ENCODE results near the gene RSPH1. TPM values are rescaled to one million over a fixed set of nuclear protein-coding genes. Genes with fewer than 3 reads are reported as not detected.

RSPH1 gene
- total and polyA plus RNA-seq, 12 donors, result 0.13 to 5.8 (median 0.87) TPM; not detected in 2

DNA sequence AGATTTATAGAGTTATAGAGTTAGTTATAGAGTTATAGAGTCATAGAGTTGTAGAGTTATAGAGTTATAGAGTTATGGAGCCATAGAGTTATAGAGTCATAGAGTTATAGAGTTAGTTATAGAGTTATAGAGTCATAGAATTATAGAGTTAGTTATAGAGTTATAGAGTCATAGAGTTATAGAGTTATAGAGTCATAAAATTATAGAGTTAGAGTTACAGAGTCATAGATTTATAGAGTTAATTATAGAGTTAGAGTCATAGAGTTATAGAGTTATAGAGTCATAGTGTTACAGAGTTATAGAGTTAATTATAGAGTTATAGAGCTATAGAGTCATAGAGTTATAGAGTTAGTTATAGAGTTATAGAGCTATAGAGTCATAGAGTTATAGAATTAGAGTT, 60.2 kb downstream of the RSPH1 start:
- TF ChIP-seq, protein P1, sequence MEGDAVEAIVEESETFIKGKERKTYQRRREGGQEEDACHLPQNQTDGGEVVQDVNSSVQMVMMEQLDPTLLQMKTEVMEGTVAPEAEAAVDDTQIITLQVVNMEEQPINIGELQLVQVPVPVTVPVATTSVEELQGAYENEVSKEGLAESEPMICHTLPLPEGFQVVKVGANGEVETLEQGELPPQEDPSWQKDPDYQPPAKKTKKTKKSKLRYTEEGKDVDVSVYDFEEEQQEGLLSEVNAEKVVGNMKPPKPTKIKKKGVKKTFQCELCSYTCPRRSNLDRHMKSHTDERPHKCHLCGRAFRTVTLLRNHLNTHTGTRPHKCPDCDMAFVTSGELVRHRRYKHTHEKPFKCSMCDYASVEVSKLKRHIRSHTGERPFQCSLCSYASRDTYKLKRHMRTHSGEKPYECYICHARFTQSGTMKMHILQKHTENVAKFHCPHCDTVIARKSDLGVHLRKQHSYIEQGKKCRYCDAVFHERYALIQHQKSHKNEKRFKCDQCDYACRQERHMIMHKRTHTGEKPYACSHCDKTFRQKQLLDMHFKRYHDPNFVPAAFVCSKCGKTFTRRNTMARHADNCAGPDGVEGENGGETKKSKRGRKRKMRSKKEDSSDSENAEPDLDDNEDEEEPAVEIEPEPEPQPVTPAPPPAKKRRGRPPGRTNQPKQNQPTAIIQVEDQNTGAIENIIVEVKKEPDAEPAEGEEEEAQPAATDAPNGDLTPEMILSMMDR (IDR thresholded peaks at IDR 0.05), result no peak
- peaks cover 0 to 9% of the 10 kb centered on the region in 2 donors for H3K4me1 ChIP-seq (replicated peaks in 1 of 2)
- intact Hi-C loops (cut with DNase I), result no loop called here

DNA sequence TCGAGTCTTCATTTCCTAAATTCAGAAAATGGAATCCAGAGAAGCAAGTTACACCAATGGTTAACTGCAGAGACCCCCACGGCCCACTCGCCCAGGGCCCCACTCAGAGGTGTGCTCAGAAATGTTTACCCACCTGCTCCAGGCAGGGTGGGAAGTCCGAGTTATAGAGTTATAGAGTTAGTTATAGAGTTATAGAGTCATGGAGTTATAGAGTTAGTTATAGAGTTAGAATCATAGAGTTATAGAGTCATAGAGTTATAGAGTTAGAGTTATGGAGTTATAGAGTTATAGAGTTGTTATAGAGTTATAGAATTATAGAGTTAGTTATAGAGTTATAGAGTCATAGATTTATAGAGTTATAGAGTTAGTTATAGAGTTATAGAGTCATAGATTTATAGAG, 60.6 kb downstream of the RSPH1 start:
- H3K27ac ChIP-seq, result no peak overlapping the region
- no peaks in the 10 kb centered on the region for H3K36me3 ChIP-seq (replicated peaks in 1 of 2)
- no peak overlapping the region for H3K4me3 ChIP-seq
- TF ChIP-seq, protein P1 (IDR thresholded peaks at IDR 0.05), result no peak
- no peak for TF ChIP-seq POLR2A (IDR thresholded peaks at IDR 0.05)
- intact Hi-C loops (cut with DNase I), result no loop called here
- H3K4me1 ChIP-seq (replicated peaks in 1 of 2), result peaks cover 0 to 9% of the 10 kb centered on the region in 2 donors
- H3K27me3 ChIP-seq, result no peaks in the 10 kb centered on the region
- 68 to 76% (median 75%) methylated on average over 4 of the region's 4 CpGs for WGBS, 4 donors
- H3K9me3 ChIP-seq (replicated peaks in 1 of 3), result no peaks in the 10 kb centered on the region
- no peak for DNase-seq

More for the DNA sequence above, 60.2 kb downstream of the RSPH1 start:
- Histone ChIP-seq H3K36me3 (replicated peaks in 1 of 2) (no peaks in the 10 kb centered on the region), H3K27me3 (no peaks in the 10 kb centered on the region), H3K9me3 (replicated peaks in 1 of 3) (no peaks in the 10 kb centered on the region), H3K27ac (no peak overlapping the region), H3K4me3 (no peak overlapping the region)
- no peak for DNase-seq

DNA sequence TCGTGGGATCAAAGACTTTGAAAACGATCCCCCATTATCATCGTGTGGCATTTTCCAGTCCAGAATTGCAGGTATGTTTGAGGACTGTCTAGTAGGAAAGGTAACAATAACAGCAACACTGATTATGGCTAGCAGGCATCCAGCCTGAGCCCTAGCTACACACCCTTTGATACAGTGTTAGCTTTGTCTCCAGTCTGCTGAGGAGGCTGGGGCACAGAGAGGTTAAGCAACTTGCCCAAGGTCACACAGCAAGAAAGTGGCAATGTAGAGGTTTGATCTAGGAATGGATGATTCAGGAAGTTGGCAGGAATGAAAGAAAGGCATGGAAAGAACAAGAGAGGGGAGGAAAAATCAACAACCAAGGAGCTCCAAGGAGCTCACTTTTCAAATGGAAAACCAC, 61.1 kb downstream of the RSPH1 start:
- TF ChIP-seq, protein P1 (IDR thresholded peaks at IDR 0.05), result no peak
- TF ChIP-seq POLR2A (IDR thresholded peaks at IDR 0.05), result no peak
- no peak overlapping the region for H3K4me3 ChIP-seq
- WGBS, 4 donors, result 62 to 69% (median 67%) methylated on average over 3 of the region's 3 CpGs
- H3K9me3 ChIP-seq (replicated peaks in 1 of 3), result no peaks in the 10 kb centered on the region
- no peak for DNase-seq
- peaks cover 0 to 9% of the 10 kb centered on the region in 2 donors for H3K4me1 ChIP-seq (replicated peaks in 1 of 2)
- no peaks in the 10 kb centered on the region for H3K36me3 ChIP-seq (replicated peaks in 1 of 2)
- no peak overlapping the region for H3K27ac ChIP-seq
- H3K27me3 ChIP-seq, result no peaks in the 10 kb centered on the region
- intact Hi-C loops (cut with DNase I), result no loop called here

DNA sequence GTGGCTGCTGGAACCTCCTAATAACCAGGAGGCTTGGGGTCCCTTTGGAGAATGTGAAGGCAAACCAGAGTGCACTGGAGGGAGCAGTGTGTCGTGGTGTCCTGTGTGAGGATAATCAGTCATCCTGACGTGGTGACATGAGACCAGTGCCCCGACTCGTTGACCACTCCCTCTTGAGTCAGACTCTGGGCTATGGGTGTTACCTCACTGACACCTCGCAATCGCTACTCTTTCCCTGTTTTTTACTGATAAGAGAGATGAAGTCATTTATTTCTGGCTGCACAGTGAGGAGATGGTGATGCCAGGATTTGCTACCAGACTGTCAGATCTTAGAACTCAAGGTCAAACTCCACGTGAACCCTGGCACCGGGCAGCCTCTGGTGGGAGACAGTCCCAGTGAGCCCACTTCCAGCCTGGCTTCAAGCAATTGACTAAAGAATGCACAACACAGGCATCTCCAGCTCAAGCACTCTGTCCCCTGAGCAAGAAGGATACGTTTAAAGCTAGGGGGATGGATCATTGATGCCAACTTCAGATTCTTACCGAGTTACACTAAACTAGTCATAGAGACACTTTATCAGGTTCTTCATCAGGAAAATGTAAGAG, 62.0 kb downstream of the RSPH1 start:
- Histone ChIP-seq H3K27ac (no peak overlapping the region), H3K9me3 (replicated peaks in 1 of 3) (no peaks in the 10 kb centered on the region), H3K4me3 (no peak overlapping the region), H3K4me1 (replicated peaks in 1 of 2) (peaks cover 0 to 9% of the 10 kb centered on the region in 2 donors), H3K27me3 (no peaks in the 10 kb centered on the region), H3K36me3 (replicated peaks in 1 of 2) (no peaks in the 10 kb centered on the region)
- TF ChIP-seq, protein P1 (IDR thresholded peaks at IDR 0.05), result no peak
- no peak for TF ChIP-seq POLR2A (IDR thresholded peaks at IDR 0.05)
- intact Hi-C loops (cut with DNase I), result no loop called here
- DNase-seq, result peak in 5 of 7 donors; percentile 42 to 67 (median 51)
- 25 to 45% (median 32%) methylated on average over 9 to 10 of the region's 10 CpGs for WGBS, 4 donors
